GM10266 (cell line): ENCODE results near the gene TGOLN2.

Source experiments
- DNase-seq: peaks from one replicate; pipeline ENCODE4 v3.0.0; 2012; ENCODE audit errors: extremely low spot score
- CTCF ChIP-seq: IDR thresholded peaks from 2 replicates; pipeline ENCODE4 v1.5.1; 2012; ENCODE audit warnings: mild to moderate bottlenecking, low read depth; ENCODE audit not compliant: control insufficient read depth, insufficient read depth; ENCODE audit errors: missing control alignments

Gene TGOLN2

GRCh38 chr2:85309699-85310321, 18.0 kb downstream of the TGOLN2 start:
- TF ChIP-seq CTCF, result no peak
- DNase-seq, result no peak

GRCh38 chr2:85308896-85309555, 18.8 kb downstream of the TGOLN2 start:
- DNase-seq, result no peak
- no peak for TF ChIP-seq CTCF

- DNase-seq, result no peak
- no peak for TF ChIP-seq CTCF
Measured at GRCh38 chr2:85308201-85308600, 19.6 kb downstream of the TGOLN2 start.

GRCh38 chr2:85307527-85307897, 20.3 kb downstream of the TGOLN2 start:
- no peak for TF ChIP-seq CTCF
- DNase-seq, result no peak

GRCh38 chr2:85303780-85304531, 23.8 kb downstream of the TGOLN2 start:
- DNase-seq, result no peak

GRCh38 chr2:85302121-85302520, 25.7 kb downstream of the TGOLN2 start:
- TF ChIP-seq CTCF, result no peak
- DNase-seq, result no peak

More at GRCh38 chr2:85303780-85304531, 23.8 kb downstream of the TGOLN2 start:
- TF ChIP-seq CTCF, result no peak
